Left ventricle myocardium inferior (tissue), 1 donor: ENCODE measurements around the gene CXCL10. TPM values are rescaled to one million over a fixed set of nuclear protein-coding genes. Genes with fewer than 3 reads are reported as not detected.
A peak's percentile ranks its signal among the peaks of the same experiment; 100 is the strongest.

Experiments used
- DNase-seq: peaks from one replicate; pipeline ENCODE4 v3.0.0-alpha.2; 2020
- H3K27ac ChIP-seq: fragments of 200-600 bp; replicated peaks from 2 replicates; pipeline ENCODE4 v1.8.0; 2021
- H3K27me3 ChIP-seq: fragments of 200-600 bp; 2 replicates; pipeline ENCODE4 v1.8.0; 2021; ENCODE audit warnings: low read depth
- H3K36me3 ChIP-seq: fragments of 200-600 bp; 2 replicates; pipeline ENCODE4 v1.8.0; 2021
- H3K4me1 ChIP-seq: fragments of 200-600 bp; 2 replicates; pipeline ENCODE4 v1.8.0; 2021
- H3K4me3 ChIP-seq: fragments of 200-600 bp; 2 replicates; pipeline ENCODE4 v1.8.0; 2021; ENCODE audit warnings: mild to moderate bottlenecking, moderate library complexity
- H3K9me3 ChIP-seq: fragments of 200-600 bp; replicated peaks from 2 replicates; pipeline ENCODE4 v1.8.0; 2021
- CTCF ChIP-seq: fragments of 200-600 bp; IDR thresholded peaks from 2 replicates; pipeline ENCODE4 v1.8.0; 2021; ENCODE audit warnings: antibody characterized with exemption, mild to moderate bottlenecking, borderline replicate concordance
- intact Hi-C: fragments of 100-400 bp; cut with micrococcal nuclease; formaldehyde crosslinking; loops from one replicate; pipeline ENCODE4 v1.11.0; 2022
- total RNA-seq: library from RNA; stranded (reverse); fragmentation: NEBNext Ultra II Directional; extraction: Animal tissue kit (Norgen Biotek cat#: 25700); gene quantifications from one replicate; pipeline ENCODE4 v1.2.1, GENCODE V29; 2021
- donor health status: DM: no; HTN: yes; CAD: no; lungs with severe emphysema.

CXCL10 gene
- total RNA-seq, 1 donor from 2014 or later: not detected

DNA sequence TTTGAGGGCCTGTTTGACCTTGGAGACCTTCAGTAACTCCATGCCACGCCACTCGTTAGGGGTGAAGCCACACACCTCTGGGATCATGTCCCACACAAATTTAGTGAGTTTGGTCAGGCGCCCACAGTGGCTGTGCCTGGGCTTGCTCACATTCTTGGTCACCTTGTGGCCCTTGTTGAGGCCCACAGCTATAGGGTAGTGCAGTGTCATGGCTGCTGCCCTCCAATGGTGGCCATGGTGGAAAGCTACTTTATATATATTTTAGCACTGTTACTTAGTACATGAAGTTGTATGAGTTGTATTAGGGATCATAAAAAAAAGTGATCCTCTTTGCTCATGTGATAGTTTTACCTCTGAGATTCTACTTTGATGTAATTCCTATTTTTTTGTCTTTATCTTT is 13.6 kb upstream of the CXCL10 start:
- DNase-seq: no peak
- Histone ChIP-seq H3K36me3 (no peaks in the 10 kb centered on the region), H3K4me1 (peaks cover 4% of the 10 kb centered on the region), H3K27me3 (no peaks in the 10 kb centered on the region), H3K27ac (no peak overlapping the region), H3K9me3 (no peaks in the 10 kb centered on the region), H3K4me3 (no peak overlapping the region)
- TF ChIP-seq CTCF: no peak
- intact Hi-C loops: no loop called here

GRCh38 chr4:76035799-76036380 is 12.6 kb upstream of the CXCL10 start, which contains the start of gene CXCL11:
TSS of gene CXCL11 (minus strand) at chr4:76036070. CDS start at chr4:76035987, 83 bp downstream.
- Histone ChIP-seq H3K27me3 (no peaks in the 10 kb centered on the region), H3K27ac (no peak within 1 kb of the TSS), H3K36me3 (no peaks in the 10 kb centered on the region), H3K9me3 (no peaks in the 10 kb centered on the region), H3K4me1 (peaks cover 4% of the 10 kb centered on the region), H3K4me3 (no peak within 1 kb of the TSS)
- intact Hi-C loops: no loop called here
- no peak for TF ChIP-seq CTCF
- no peak for DNase-seq

GRCh38 chr4:76035141-76035540 is 11.8 kb upstream of the CXCL10 start:
- no peak overlapping the region for H3K27ac ChIP-seq
- H3K4me1 ChIP-seq: peaks cover 4% of the 10 kb centered on the region
- DNase-seq: no peak
- intact Hi-C loops: no loop called here
- H3K27me3 ChIP-seq: no peaks in the 10 kb centered on the region
- no peak overlapping the region for H3K4me3 ChIP-seq
- TF ChIP-seq CTCF: no peak
- no peaks in the 10 kb centered on the region for H3K36me3 ChIP-seq
- no peaks in the 10 kb centered on the region for H3K9me3 ChIP-seq

DNA sequence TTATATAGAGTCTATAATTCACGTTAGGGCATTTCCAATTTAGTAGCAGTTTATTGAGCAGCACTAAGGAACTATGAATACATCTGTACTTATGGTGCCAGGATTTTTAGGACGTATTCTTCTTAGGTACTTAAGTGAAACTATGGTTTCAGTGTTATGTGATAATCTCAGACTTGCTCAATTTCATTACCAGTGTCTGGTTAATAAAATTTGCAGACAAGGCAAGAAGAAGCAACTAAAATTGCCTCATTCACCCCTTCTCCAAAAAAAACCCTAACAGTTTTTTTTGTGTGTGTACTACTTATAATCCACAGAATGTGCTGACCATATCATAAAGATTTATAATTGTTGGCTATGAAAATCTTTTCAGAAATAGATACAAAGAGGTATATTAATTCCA is 6.0 kb upstream of the CXCL10 start:
- DNase-seq: no peak
- Histone ChIP-seq H3K9me3 (no peaks in the 10 kb centered on the region), H3K4me3 (no peak overlapping the region), H3K4me1 (no peaks in the 10 kb centered on the region), H3K27me3 (no peaks in the 10 kb centered on the region), H3K36me3 (no peaks in the 10 kb centered on the region), H3K27ac (no peak overlapping the region)
- intact Hi-C loops: no loop called here
- TF ChIP-seq CTCF: no peak

GRCh38 chr4:76028350-76028765 is 5.1 kb upstream of the CXCL10 start:
- no peaks in the 10 kb centered on the region for H3K4me1 ChIP-seq
- intact Hi-C loops: no loop called here
- no peak for TF ChIP-seq CTCF
- H3K36me3 ChIP-seq: no peaks in the 10 kb centered on the region
- H3K9me3 ChIP-seq: no peaks in the 10 kb centered on the region
- H3K27me3 ChIP-seq: no peaks in the 10 kb centered on the region
- peak overlapping the region; percentile 48 for H3K4me3 ChIP-seq
- H3K27ac ChIP-seq: peak overlapping the region; percentile 5
- no peak for DNase-seq
